ENCODE measurements around the gene SRPK3. TPM values are rescaled to one million over a fixed set of nuclear protein-coding genes. Genes with fewer than 3 reads are reported as not detected.

SRPK3 gene
- polyA plus RNA-seq, 2 of the 4 experiments (the other 2 are of a cell fraction), result 0.03 TPM; not detected in 1

- FAIRE-seq, result no peak
- ChIA-PET POLR2A (no interaction called here), CTCF (no interaction called here)
- 0 out of 6 replicates have a peak, but pooled peaks of 1 of the 2 experiments have one; percentile 21 for ATAC-seq
- Histone ChIP-seq H3K4me1 (0 out of 3 replicates have a peak, but pooled peaks cover 8% of the 10 kb centered on the region), H3K9me3 (no peaks in the 10 kb centered on the region), H3K4me2 (peak overlapping the region; percentile 100), H3K27ac (peak overlapping the region in 1 of 2 experiments; percentile 82; a peak in 3 of 6 replicates), H3K4me3 (peak overlapping the region; percentile 60)
- DNase-seq (ENCODE audit: low read depth in 1 of 2, low spot score in 1 of 2), result no peak
- TF ChIP-seq JUNB (IDR thresholded peaks at IDR 0.05), result no peak
- TF ChIP-seq POLR2A (IDR thresholded peaks at IDR 0.05; ENCODE audit: low read length), result no peak
- no peak for TF ChIP-seq USF2 (IDR thresholded peaks at IDR 0.05)
- TF ChIP-seq NPAS2 (CRISPR knock-in tag; IDR thresholded peaks at IDR 0.05; ENCODE audit: borderline replicate concordance), result no peak
- no peak for TF ChIP-seq REST (IDR thresholded peaks at IDR 0.05)
- TF ChIP-seq ESRRA (IDR thresholded peaks at IDR 0.05; ENCODE audit: borderline replicate concordance, low read length), result no peak
- no peak for TF ChIP-seq ZNF302 (CRISPR knock-in tag; IDR thresholded peaks at IDR 0.05)
- no peak for TF ChIP-seq HOXB5 (CRISPR knock-in tag; IDR thresholded peaks at IDR 0.05)
- no peak for TF ChIP-seq CBX2 (IDR thresholded peaks at IDR 0.05; ENCODE audit: borderline replicate concordance, low read depth)
- 67% methylated on average over 16 of the region's 102 CpGs for WGBS (ENCODE audit: missing lambda C conversion rate)
These were observed 50.0 kb downstream of the SRPK3 start for GRCh38 chrX:153830640-153831428.

- Histone ChIP-seq H3K27ac (no peak overlapping the region), H3K4me3 (no peak overlapping the region), H3K9me3 (no peaks in the 10 kb centered on the region), H3K4me1 (0 out of 3 replicates have a peak, but pooled peaks cover 8% of the 10 kb centered on the region), H3K4me2 (no peak overlapping the region)
- ChIA-PET CTCF (no interaction called here), POLR2A (no interaction called here)
- no peak for ATAC-seq
- FAIRE-seq, result no peak
- 77% methylated on average over 18 of the region's 23 CpGs for WGBS (ENCODE audit: missing lambda C conversion rate)
- no peak for DNase-seq (ENCODE audit: low read depth in 1 of 2, low spot score in 1 of 2)
- TF ChIP-seq HOXB13 (CRISPR knock-in tag; IDR thresholded peaks at IDR 0.05; ENCODE audit: low read depth) (no peak), SREBF2 (IDR thresholded peaks at IDR 0.05) (no peak), FOXS1 (CRISPR knock-in tag; IDR thresholded peaks at IDR 0.05) (no peak), HDAC2 (IDR thresholded peaks at IDR 0.05) (no peak), FOSB (CRISPR knock-in tag; IDR thresholded peaks at IDR 0.05) (no peak), PHF8 (IDR thresholded peaks at IDR 0.05; ENCODE audit: borderline replicate concordance, low read depth) (no peak), KDM1A (IDR thresholded peaks at IDR 0.05; ENCODE audit: low read depth) (no peak), ZFP36 (IDR thresholded peaks at IDR 0.05; ENCODE audit: borderline replicate concordance, partially characterized antibody) (no peak), ZSCAN20 (CRISPR knock-in tag; IDR thresholded peaks at IDR 0.05) (no peak)
These were observed 50.7 kb downstream of the SRPK3 start for GRCh38 chrX:153831429-153832150.

GRCh38 chrX:153832728-153833127, 51.9 kb downstream of the SRPK3 start:
- H3K27ac ChIP-seq, result no peak overlapping the region
- H3K4me1 ChIP-seq, result 0 out of 3 replicates have a peak, but pooled peaks cover 8% of the 10 kb centered on the region
- DNase-seq (ENCODE audit: low read depth in 1 of 2, low spot score in 1 of 2) (no peak), FAIRE-seq (no peak), ATAC-seq (no peak)
- TF ChIP-seq HES2 (IDR thresholded peaks at IDR 0.05) (no peak), NFE2L2 (conservative IDR thresholded peaks at IDR 0.05; ENCODE audit: low read length) (no peak), REST (IDR thresholded peaks at IDR 0.05) (peak; percentile 63; the same call in 1 of the 2 replicates), PBX3 (IDR thresholded peaks at IDR 0.05) (no peak), GATA3 (IDR thresholded peaks at IDR 0.05; ENCODE audit: borderline replicate concordance) (no peak), MAZ (IDR thresholded peaks at IDR 0.05; ENCODE audit: borderline replicate concordance, low read depth, low read length) (no peak)
- ChIA-PET CTCF (interaction anchor here (0.7 kb wide), 1 partner anchor 113 kb away, joined by 3 read pairs; no protein-coding TSS in a partner anchor), POLR2A (no interaction called here)
- H3K9me3 ChIP-seq, result no peaks in the 10 kb centered on the region
- H3K4me2 ChIP-seq, result no peak overlapping the region
- H3K4me3 ChIP-seq, result no peak overlapping the region
- WGBS (ENCODE audit: missing lambda C conversion rate), result no CpG with 5 or more reads among the region's 10 CpGs
